CD4-positive, alpha-beta T cell (primary cell): ENCODE results near the gene FBXL19. TPM values are rescaled to one million over a fixed set of nuclear protein-coding genes. Genes with fewer than 3 reads are reported as not detected.

Experiments used
- ATAC-seq: fragments of 200-7000 bp; cut with Tn5 transposase; one replicate; pipeline ENCODE4 v1.10.0; 2022; ENCODE audit warnings: mild to moderate bottlenecking; ENCODE audit not compliant: poor library complexity
- CTCF ChIA-PET: fragments of 350-600 bp; sonication (Branson Sonifier 250); formaldehyde crosslinking; loops from one replicate; lab custom pipeline; 2021; ENCODE audit warnings: antibody characterized with exemption, inconsistent platforms; lab: Charles Lee
- POLR2A ChIA-PET: fragments of 350-600 bp; sonication (Branson Sonifier 250); formaldehyde crosslinking; loops from one replicate; lab custom pipeline; 2021; ENCODE audit warnings: antibody characterized with exemption, inconsistent platforms; lab: Charles Lee
- DNase-seq, 14 experiments: peaks; one replicate each; pipeline ENCODE4 v3.0.0-alpha.2; 2013 to 2020; ENCODE audit warnings: mixed read lengths in 2 of 14
- H3K27ac ChIP-seq, 2 donors: one replicate each; pipeline versions ENCODE4 v1.5.1 to v1.7.0; 2013; ENCODE audit warnings: low read length in 2 of 2, low read depth in 1 of 2, mild to moderate bottlenecking in 1 of 2
- H3K27me3 ChIP-seq, 2 experiments: 1 replicate in 1 of 2; 2 replicates in 1 of 2; pipeline versions ENCODE4 v1.6.1 to v1.7.0; 2013; ENCODE audit warnings: low read length in 2 of 2, control low read depth in 1 of 2, mild to moderate bottlenecking in 1 of 2, moderate library complexity in 1 of 2; ENCODE audit not compliant: insufficient read depth in 2 of 2, control insufficient read depth in 1 of 2
- H3K36me3 ChIP-seq: one replicate; pipeline ENCODE4 v1.6.1; 2013; ENCODE audit warnings: low read length, control low read depth; ENCODE audit not compliant: insufficient read depth
- H3K4me1 ChIP-seq: one replicate; pipeline ENCODE4 v1.6.1; 2013; ENCODE audit warnings: low read length, control low read depth; ENCODE audit not compliant: insufficient read depth
- H3K4me3 ChIP-seq: one replicate; pipeline ENCODE4 v1.5.1; 2013; ENCODE audit warnings: mild to moderate bottlenecking, low read length, moderate library complexity
- H3K9me3 ChIP-seq, 2 experiments: 1 replicate in 1 of 2; 2 replicates in 1 of 2; pipeline versions ENCODE4 v1.6.1 to v1.7.0; 2013; ENCODE audit warnings: low read length in 2 of 2, mild to moderate bottlenecking in 2 of 2, control low read depth in 1 of 2, moderate library complexity in 1 of 2; ENCODE audit not compliant: control insufficient read depth in 1 of 2, insufficient read depth in 1 of 2
- H3K27ac Mint-ChIP-seq: one replicate; pipeline ENCODE4 v1.8.0; 2020; ENCODE audit warnings: mixed read lengths
- H3K27me3 Mint-ChIP-seq: one replicate; pipeline ENCODE4 v1.8.0; 2021; ENCODE audit warnings: mixed read lengths
- H3K36me3 Mint-ChIP-seq: one replicate; pipeline ENCODE4 v1.8.0; 2021; ENCODE audit warnings: low read depth, mixed read lengths
- H3K4me1 Mint-ChIP-seq: one replicate; pipeline ENCODE4 v1.8.0; 2021; ENCODE audit warnings: low read depth, mixed read lengths
- H3K4me3 Mint-ChIP-seq: one replicate; pipeline ENCODE4 v1.8.0; 2020; ENCODE audit warnings: mild to moderate bottlenecking, mixed read lengths
- H3K9me3 Mint-ChIP-seq: one replicate; pipeline ENCODE4 v1.8.0; 2020; ENCODE audit warnings: mixed read lengths
- intact Hi-C, 2 experiments: fragments of 100-400 bp; cut with DNase I in 1 of 2; cut with micrococcal nuclease in 1 of 2; formaldehyde crosslinking; loops; one replicate each; pipeline versions ENCODE4 v1.15.1 to v1.9.0; 2023 to 2025; cut with DNase I, micrococcal nuclease
- total RNA-seq, 174 experiments: library from RNA in 2 of 174; stranded (reverse) in 2 of 174; gene quantifications; one replicate each; pipeline ENCODE4 v1.2.3 and lab custom pipeline; 2021 to 2026
- TF ChIP-seq, protein P1 (sequence below): fragments of 200-600 bp; IDR thresholded peaks from one replicate; pipeline ENCODE4 v1.8.0; 2022; ENCODE audit warnings: antibody characterized with exemption, mild to moderate bottlenecking

The FBXL19 gene
- total RNA-seq, 2 experiments from 2014 or later = 7.5 to 8.9 TPM

GRCh38 chr16:30964574-30965226, 41.3 kb downstream of the FBXL19 start:
- Mint-ChIP-seq H3K36me3 (peaks cover 90% of the 10 kb centered on the region), H3K4me1 (peaks cover 9% of the 10 kb centered on the region), H3K27me3 (no peaks in the 10 kb centered on the region), H3K4me3 (peak overlapping the region; percentile 11), H3K27ac (no peak overlapping the region), H3K9me3 (no peaks in the 10 kb centered on the region)
- TF ChIP-seq, protein P1, sequence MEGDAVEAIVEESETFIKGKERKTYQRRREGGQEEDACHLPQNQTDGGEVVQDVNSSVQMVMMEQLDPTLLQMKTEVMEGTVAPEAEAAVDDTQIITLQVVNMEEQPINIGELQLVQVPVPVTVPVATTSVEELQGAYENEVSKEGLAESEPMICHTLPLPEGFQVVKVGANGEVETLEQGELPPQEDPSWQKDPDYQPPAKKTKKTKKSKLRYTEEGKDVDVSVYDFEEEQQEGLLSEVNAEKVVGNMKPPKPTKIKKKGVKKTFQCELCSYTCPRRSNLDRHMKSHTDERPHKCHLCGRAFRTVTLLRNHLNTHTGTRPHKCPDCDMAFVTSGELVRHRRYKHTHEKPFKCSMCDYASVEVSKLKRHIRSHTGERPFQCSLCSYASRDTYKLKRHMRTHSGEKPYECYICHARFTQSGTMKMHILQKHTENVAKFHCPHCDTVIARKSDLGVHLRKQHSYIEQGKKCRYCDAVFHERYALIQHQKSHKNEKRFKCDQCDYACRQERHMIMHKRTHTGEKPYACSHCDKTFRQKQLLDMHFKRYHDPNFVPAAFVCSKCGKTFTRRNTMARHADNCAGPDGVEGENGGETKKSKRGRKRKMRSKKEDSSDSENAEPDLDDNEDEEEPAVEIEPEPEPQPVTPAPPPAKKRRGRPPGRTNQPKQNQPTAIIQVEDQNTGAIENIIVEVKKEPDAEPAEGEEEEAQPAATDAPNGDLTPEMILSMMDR = no peak
- Histone ChIP-seq H3K27me3 (no peaks in the 10 kb centered on the region), H3K27ac (no peak overlapping the region), H3K36me3 (peaks cover 88% of the 10 kb centered on the region), H3K9me3 (no peaks in the 10 kb centered on the region), H3K4me1 (no peaks in the 10 kb centered on the region), H3K4me3 (no peak overlapping the region)
- DNase-seq (no peak), ATAC-seq (no peak)
- CTCF ChIA-PET = interaction anchor here (1.3 kb wide), 1 partner anchor 120 kb away, joined by 3 read pairs; no protein-coding TSS in a partner anchor
- POLR2A ChIA-PET = interaction anchor here (0.9 to 1.2 kb wide), 2 partner anchors 11 to 15 kb away, joined by 3 read pairs; no protein-coding TSS in a partner anchor
- intact Hi-C loops = no loop called here

- Histone ChIP-seq H3K27ac (no peak overlapping the region), H3K27me3 (no peaks in the 10 kb centered on the region), H3K9me3 (no peaks in the 10 kb centered on the region), H3K36me3 (peaks cover 83% of the 10 kb centered on the region), H3K4me1 (no peaks in the 10 kb centered on the region), H3K4me3 (no peak overlapping the region)
- Mint-ChIP-seq H3K27me3 (no peaks in the 10 kb centered on the region), H3K27ac (no peak overlapping the region), H3K4me3 (no peak overlapping the region), H3K36me3 (peaks cover 88% of the 10 kb centered on the region), H3K4me1 (peaks cover 1% of the 10 kb centered on the region), H3K9me3 (no peaks in the 10 kb centered on the region)
- DNase-seq (no peak), ATAC-seq (no peak)
- CTCF ChIA-PET = interaction anchor here (1.3 kb wide), 1 partner anchor 121 kb away, joined by 3 read pairs; no protein-coding TSS in a partner anchor
- intact Hi-C loops = no loop called here
- TF ChIP-seq, protein P1 = no peak
- POLR2A ChIA-PET = no interaction called here
Observed at GRCh38 chr16:30965436-30965835, 42.1 kb downstream of the FBXL19 start.

DNA sequence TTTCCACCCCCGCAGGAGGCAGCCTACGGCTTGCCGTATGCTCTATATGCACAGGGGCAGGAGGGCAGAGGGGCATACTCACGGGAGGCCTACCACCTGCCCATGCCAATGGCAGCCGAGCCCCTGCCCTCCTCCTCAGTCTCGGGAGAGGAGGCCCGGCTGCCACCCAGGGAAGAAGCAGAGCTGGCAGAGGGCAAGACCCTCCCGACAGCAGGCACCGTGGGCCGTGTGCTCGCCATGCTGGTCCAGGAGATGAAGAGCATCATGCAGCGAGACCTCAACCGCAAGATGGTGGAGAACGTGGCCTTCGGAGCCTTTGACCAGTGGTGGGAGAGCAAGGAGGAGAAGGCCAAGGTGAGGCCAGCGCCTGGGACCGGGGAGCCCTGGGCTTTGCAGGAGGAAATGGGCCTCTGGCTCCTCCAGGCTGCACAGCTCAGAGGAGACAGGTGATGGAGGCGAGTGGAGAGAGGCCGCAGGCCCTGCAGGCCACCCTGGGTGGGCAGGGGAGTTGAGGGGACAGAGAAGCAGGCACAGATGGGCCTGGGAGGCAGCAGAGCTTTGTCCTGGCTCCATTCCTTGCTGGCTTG, 42.8 kb downstream of the FBXL19 start:
- POLR2A ChIA-PET = no interaction called here
- H3K4me1 ChIP-seq = no peaks in the 10 kb centered on the region
- H3K4me3 ChIP-seq = no peak overlapping the region
- H3K9me3 ChIP-seq = no peaks in the 10 kb centered on the region
- CTCF ChIA-PET = no interaction called here
- no peak overlapping the region for H3K27ac Mint-ChIP-seq
- no peaks in the 10 kb centered on the region for H3K4me1 Mint-ChIP-seq
- no peak overlapping the region for H3K27ac ChIP-seq
- no peak overlapping the region for H3K4me3 Mint-ChIP-seq
- H3K9me3 Mint-ChIP-seq = no peaks in the 10 kb centered on the region
- TF ChIP-seq, protein P1 = no peak
- H3K27me3 Mint-ChIP-seq = no peaks in the 10 kb centered on the region
- H3K27me3 ChIP-seq = no peaks in the 10 kb centered on the region
- no peak for ATAC-seq
- intact Hi-C loops = no loop called here
- peak in 1 of 14 experiments; percentile 21 for DNase-seq
- peaks cover 88% of the 10 kb centered on the region for H3K36me3 Mint-ChIP-seq
- peaks cover 83% of the 10 kb centered on the region for H3K36me3 ChIP-seq
